GM12872 (cell line): ENCODE results near the gene C1orf122.

Experiments
- TF ChIP-seq, protein P1 (sequence below): IDR thresholded peaks from 3 replicates; pipeline ENCODE4 v1.5.1; 2011; ENCODE audit warnings: low read depth, mild to moderate bottlenecking, low read length, moderate library complexity; ENCODE audit not compliant: insufficient read depth

The C1orf122 gene

GRCh38 chr1:37765916-37766664, 41.5 kb upstream of the C1orf122 start:
- TF ChIP-seq, protein P1, sequence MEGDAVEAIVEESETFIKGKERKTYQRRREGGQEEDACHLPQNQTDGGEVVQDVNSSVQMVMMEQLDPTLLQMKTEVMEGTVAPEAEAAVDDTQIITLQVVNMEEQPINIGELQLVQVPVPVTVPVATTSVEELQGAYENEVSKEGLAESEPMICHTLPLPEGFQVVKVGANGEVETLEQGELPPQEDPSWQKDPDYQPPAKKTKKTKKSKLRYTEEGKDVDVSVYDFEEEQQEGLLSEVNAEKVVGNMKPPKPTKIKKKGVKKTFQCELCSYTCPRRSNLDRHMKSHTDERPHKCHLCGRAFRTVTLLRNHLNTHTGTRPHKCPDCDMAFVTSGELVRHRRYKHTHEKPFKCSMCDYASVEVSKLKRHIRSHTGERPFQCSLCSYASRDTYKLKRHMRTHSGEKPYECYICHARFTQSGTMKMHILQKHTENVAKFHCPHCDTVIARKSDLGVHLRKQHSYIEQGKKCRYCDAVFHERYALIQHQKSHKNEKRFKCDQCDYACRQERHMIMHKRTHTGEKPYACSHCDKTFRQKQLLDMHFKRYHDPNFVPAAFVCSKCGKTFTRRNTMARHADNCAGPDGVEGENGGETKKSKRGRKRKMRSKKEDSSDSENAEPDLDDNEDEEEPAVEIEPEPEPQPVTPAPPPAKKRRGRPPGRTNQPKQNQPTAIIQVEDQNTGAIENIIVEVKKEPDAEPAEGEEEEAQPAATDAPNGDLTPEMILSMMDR, result peak; percentile 12; the same call in 1 of the 3 replicates

GRCh38 chr1:37767488-37767887, 40.1 kb upstream of the C1orf122 start:
- TF ChIP-seq, protein P1, result no peak

- TF ChIP-seq, protein P1, result no peak
Measured at GRCh38 chr1:37776946-37777516, 30.6 kb upstream of the C1orf122 start.

- TF ChIP-seq, protein P1, result no peak
Measured at GRCh38 chr1:37778654-37779053, 28.9 kb upstream of the C1orf122 start.

DNA sequence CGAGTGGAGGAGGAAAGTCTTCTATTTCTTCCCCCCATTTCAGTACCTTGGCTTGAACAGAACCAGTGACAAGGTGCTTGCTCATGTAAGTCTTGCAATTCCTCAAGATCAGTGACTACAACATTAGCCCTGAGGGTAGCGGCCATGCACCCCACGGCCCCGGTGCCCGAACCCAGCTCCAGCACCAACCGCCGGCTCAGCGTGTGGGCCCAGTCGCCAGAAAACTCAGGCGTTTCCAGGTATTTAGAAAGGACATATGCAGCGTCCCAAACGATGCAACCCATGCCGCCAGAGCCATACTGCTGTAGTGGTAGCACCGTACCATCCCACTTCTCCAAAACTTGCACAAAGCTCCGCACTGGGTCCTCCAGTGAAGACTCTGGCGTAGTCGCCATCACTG, 25.1 kb upstream of the C1orf122 start:
- TF ChIP-seq, protein P1, result no peak

GRCh38 chr1:37792943-37793686, 14.5 kb upstream of the C1orf122 start:
- TF ChIP-seq, protein P1, result no peak

DNA sequence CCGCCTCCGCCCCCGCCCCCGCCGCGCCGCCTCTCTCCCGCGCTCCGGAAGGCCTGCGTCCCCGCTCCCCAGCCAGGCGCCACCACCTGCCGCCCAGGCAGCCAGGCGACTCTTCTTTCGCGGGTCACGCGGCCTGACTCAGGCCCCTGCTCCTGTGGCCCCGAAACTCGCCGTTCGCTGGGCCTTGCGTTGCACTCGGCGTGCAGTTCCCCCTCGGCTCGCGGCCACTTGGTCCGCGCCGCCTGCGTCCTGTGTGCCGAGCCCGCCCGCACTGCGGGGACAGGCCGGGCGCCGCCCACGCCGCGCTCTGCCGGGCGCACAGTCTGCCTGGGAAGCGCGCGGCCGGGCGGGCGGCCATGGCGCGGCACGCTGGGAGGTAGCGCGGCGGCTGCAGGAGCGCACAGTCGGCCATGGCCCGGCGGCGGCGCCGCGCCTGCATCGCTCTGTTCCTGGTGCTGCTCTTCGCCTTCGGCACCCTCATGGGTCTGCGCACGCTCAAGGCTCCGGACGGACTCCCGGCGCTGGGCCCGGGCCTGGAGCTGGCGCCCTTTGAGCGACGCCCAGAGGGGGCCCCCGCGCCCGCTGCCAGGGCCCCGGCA, 13.7 kb upstream of the C1orf122 start, which contains the start of gene MANEAL:
Gene MANEAL (plus strand): TSS at position 75 of the 599 bp plus-strand sequence. CDS start 336 bp downstream, at position 411.
- TF ChIP-seq, protein P1, result no peak
